AG04450 (cell line): ENCODE results near the gene KBTBD4. TPM values are rescaled to one million over a fixed set of nuclear protein-coding genes. Genes with fewer than 3 reads are reported as not detected.

Experiments used
- CTCF ChIA-PET: fragments of 300-600, 350-600 bp; formaldehyde crosslinking; extraction: SDS; loops from one replicate; lab custom pipeline; 2022; ENCODE audit warnings: antibody characterized with exemption, inconsistent platforms; lab: Charles Lee
- POLR2A ChIA-PET: fragments of 350-600 bp; formaldehyde crosslinking; extraction: SDS; loops from one replicate; lab custom pipeline; 2021; ENCODE audit warnings: antibody characterized with exemption, inconsistent platforms; lab: Yijun Ruan, JAX
- DNase-seq: peaks from one replicate; pipeline ENCODE4 v3.0.0-alpha.2; 2011; ENCODE audit warnings: low read depth, low spot score
- H3K27ac ChIP-seq: one replicate; pipeline ENCODE4 v1.5.1; 2012; ENCODE audit warnings: low read depth, low read length, control low read depth
- H3K27me3 ChIP-seq: one replicate; pipeline ENCODE4 v1.6.0; 2012; ENCODE audit warnings: low read length; ENCODE audit not compliant: control insufficient read depth, insufficient read depth
- H3K4me3 ChIP-seq: 2 replicates; pipeline ENCODE4 v1.5.1; 2011; ENCODE audit warnings: mild to moderate bottlenecking, low read depth, low read length, control low read depth
- H3K9me3 ChIP-seq: 2 replicates; pipeline ENCODE4 v1.5.1; 2012; ENCODE audit warnings: low read length; ENCODE audit not compliant: control insufficient read depth, insufficient read depth
- polyA plus RNA-seq: library from polyadenylated mRNA; depleted of rRNA; stranded (reverse); fragments of >200 nt; gene quantifications from 2 replicates; pipeline ENCODE4 v1.2.3, GENCODE V29; 2011
- TF ChIP-seq, protein P1 (sequence below): IDR thresholded peaks from 2 replicates; pipeline ENCODE4 v1.5.1; 2011; ENCODE audit warnings: low read depth, low read length, control low read depth, inconsistent platforms

Gene KBTBD4
- polyA plus RNA-seq, 1 experiment, result 20.0 TPM

DNA sequence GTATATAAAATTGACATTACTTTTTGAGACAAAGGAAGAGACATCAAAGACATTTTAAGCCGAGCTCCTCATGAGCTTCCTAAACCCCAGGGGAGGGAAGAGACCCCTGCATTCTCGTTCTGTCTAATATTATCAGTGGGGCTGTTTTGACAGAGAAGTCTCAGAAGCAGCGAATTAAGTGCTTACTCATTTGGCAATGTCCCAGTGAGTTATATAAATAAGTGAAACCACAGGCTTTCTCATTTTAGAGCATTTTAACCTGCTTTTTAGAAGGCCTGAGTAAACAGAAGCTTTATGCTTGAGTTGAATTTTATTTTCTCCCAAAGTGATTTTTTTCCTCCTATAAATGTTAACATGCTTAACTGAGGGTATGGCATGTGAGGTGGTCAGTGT, 38.6 kb upstream of the KBTBD4 start:
- TF ChIP-seq, protein P1, sequence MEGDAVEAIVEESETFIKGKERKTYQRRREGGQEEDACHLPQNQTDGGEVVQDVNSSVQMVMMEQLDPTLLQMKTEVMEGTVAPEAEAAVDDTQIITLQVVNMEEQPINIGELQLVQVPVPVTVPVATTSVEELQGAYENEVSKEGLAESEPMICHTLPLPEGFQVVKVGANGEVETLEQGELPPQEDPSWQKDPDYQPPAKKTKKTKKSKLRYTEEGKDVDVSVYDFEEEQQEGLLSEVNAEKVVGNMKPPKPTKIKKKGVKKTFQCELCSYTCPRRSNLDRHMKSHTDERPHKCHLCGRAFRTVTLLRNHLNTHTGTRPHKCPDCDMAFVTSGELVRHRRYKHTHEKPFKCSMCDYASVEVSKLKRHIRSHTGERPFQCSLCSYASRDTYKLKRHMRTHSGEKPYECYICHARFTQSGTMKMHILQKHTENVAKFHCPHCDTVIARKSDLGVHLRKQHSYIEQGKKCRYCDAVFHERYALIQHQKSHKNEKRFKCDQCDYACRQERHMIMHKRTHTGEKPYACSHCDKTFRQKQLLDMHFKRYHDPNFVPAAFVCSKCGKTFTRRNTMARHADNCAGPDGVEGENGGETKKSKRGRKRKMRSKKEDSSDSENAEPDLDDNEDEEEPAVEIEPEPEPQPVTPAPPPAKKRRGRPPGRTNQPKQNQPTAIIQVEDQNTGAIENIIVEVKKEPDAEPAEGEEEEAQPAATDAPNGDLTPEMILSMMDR, result no peak
- Histone ChIP-seq H3K4me3 (no peak overlapping the region), H3K27ac (no peak overlapping the region), H3K9me3 (no peaks in the 10 kb centered on the region), H3K27me3 (no peaks in the 10 kb centered on the region)
- CTCF ChIA-PET, result interaction anchor here (0.6 to 4.3 kb wide), 15 partner anchors 9 to 244 kb away, joined by 3 to 39 read pairs (median 6); partner anchors contain the start of genes CELF1, KBTBD4 and NDUFS3
- DNase-seq, result peak; percentile 44
- POLR2A ChIA-PET, result interaction anchor here (0.8 to 1.3 kb wide), 2 partner anchors 9 to 218 kb away, joined by 3 to 5 read pairs; no protein-coding TSS in a partner anchor

DNA sequence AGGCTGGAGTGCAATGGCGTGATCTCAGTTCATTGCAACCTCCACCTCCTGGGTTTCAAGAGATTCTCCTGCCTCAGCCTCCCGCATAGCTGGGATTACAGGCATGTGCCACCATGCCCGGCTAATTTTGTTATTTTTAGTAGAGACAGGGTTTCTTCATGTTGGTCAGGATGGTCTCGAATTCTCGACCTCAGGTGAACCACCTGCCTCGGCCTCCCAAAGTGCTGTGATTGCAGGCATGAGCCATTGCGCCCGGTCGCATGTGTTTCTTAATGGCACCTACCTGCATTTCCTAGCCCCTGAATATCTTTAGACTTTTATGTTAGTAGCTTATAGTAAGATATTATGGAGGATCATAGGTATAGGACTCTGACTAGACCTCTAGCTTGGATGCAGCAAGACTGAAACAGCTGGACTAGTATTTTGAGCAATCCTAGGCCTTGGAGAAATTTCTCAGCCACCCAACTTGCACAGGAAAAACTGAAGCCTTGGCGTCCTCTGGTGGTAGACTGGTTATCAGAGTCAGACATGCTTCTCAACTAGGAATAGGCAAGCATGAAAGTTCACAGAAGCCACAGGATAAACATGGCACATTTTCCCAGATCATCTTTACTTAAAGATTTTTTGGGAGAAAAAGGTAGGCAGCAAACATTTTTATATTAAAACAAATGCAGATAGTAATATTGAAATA, 38.1 kb upstream of the KBTBD4 start:
- ChIA-PET POLR2A (interaction anchor here (0.5 to 1.3 kb wide), 4 partner anchors 9 to 217 kb away, joined by 3 to 10 read pairs (median 4); no protein-coding TSS in a partner anchor), CTCF (interaction anchor here (0.6 to 4.3 kb wide), 24 partner anchors 9 to 842 kb away, joined by 3 to 39 read pairs (median 4); partner anchors contain the start of genes CELF1, KBTBD4 and NDUFS3)
- Histone ChIP-seq H3K27ac (no peak overlapping the region), H3K4me3 (no peak overlapping the region), H3K27me3 (no peaks in the 10 kb centered on the region), H3K9me3 (no peaks in the 10 kb centered on the region)
- DNase-seq, result peak; percentile 69
- TF ChIP-seq, protein P1, result peak; percentile 99

DNA sequence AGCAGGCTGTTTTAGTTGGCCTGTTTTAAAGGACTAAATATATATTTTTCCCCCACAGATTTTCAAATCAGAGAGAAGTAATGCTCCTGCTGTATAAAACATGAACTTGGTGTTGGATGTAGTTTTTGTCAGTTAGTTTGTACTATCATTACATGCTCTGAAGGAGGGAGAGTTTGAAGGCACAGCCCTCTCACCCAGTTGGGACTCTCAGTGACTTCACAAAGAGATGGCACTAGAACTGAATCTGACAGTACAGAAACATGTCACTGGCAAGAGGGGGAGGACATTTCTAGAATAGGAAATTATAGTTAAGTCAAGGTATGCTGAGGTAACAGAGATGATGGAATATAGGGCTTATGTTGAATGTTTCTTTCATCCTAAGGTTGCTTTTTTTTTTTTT, 36.5 kb upstream of the KBTBD4 start:
- no peak overlapping the region for H3K27ac ChIP-seq
- no peak overlapping the region for H3K4me3 ChIP-seq
- no peak for DNase-seq
- CTCF ChIA-PET, result interaction anchor here (4.3 kb wide), 1 partner anchor 242 kb away, joined by 39 read pairs; no protein-coding TSS in a partner anchor
- POLR2A ChIA-PET, result no interaction called here
- H3K9me3 ChIP-seq, result no peaks in the 10 kb centered on the region
- TF ChIP-seq, protein P1, result no peak
- H3K27me3 ChIP-seq, result no peaks in the 10 kb centered on the region

GRCh38 chr11:47611348-47611794, 32.6 kb upstream of the KBTBD4 start:
- DNase-seq, result no peak
- ChIA-PET CTCF (no interaction called here), POLR2A (no interaction called here)
- H3K4me3 ChIP-seq, result no peak overlapping the region
- no peaks in the 10 kb centered on the region for H3K9me3 ChIP-seq
- TF ChIP-seq, protein P1, result no peak
- H3K27ac ChIP-seq, result no peak overlapping the region
- H3K27me3 ChIP-seq, result no peaks in the 10 kb centered on the region

DNA sequence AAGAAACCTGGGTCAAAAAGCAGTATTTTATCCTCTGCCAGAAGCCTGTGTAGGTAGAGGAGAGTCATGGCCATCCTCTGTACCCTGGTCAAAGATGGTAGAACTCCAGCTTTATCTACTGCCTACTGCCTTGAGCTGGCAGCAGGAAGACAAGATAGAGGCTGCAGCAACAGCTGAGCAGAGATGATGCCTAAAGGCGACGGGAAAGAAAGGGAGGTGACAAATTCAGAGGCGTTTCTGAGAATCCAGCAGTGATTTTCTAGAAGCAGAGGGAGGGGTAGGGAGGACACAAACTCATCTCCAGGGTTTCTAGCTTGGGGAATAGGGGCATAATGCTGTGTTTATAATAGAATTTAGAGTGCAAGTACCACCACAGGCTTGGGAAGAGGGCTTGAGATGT, 30.9 kb upstream of the KBTBD4 start:
- POLR2A ChIA-PET, result interaction anchor here (0.6 kb wide), 1 partner anchor 38 kb away, joined by 3 read pairs; no protein-coding TSS in a partner anchor
- TF ChIP-seq, protein P1, result no peak
- Histone ChIP-seq H3K27ac (no peak overlapping the region), H3K4me3 (no peak overlapping the region), H3K27me3 (no peaks in the 10 kb centered on the region), H3K9me3 (no peaks in the 10 kb centered on the region)
- CTCF ChIA-PET, result no interaction called here
- no peak for DNase-seq
